Activated T-helper 17 cell treated with anti-CD3 and anti-CD28 coated beads, Interleukin-2, amount 50 U/mL, for 72 hours (primary cell): ENCODE data around the gene FKBP4. TPM values are rescaled to one million over a fixed set of nuclear protein-coding genes. Genes with fewer than 3 reads are reported as not detected.

Source experiments
- ATAC-seq: fragments of 150-1000 bp; cut with Tn5 transposase; replicated peaks from 2 replicates; pipeline ENCODE4 v1.10.0; 2021; ENCODE audit warnings: mild to moderate bottlenecking, moderate library complexity
- H3K27ac Mint-ChIP-seq: one replicate; pipeline ENCODE4 v1.8.0; 2022; ENCODE audit warnings: mixed read lengths
- H3K27me3 Mint-ChIP-seq: one replicate; pipeline ENCODE4 v1.8.0; 2022; ENCODE audit warnings: mixed read lengths
- H3K36me3 Mint-ChIP-seq: one replicate; pipeline ENCODE4 v1.8.0; 2022; ENCODE audit warnings: low read depth, mild to moderate bottlenecking, mixed read lengths
- H3K4me1 Mint-ChIP-seq: one replicate; pipeline ENCODE4 v1.8.0; 2022; ENCODE audit warnings: mixed read lengths
- H3K4me3 Mint-ChIP-seq: one replicate; pipeline ENCODE4 v1.8.0; 2022; ENCODE audit warnings: mild to moderate bottlenecking, mixed read lengths
- H3K9me3 Mint-ChIP-seq: one replicate; pipeline ENCODE4 v1.8.0; 2022; ENCODE audit warnings: mixed read lengths
- total RNA-seq, 2 donors: library from RNA; stranded (reverse); gene quantifications; one replicate each; pipeline ENCODE4 v1.2.3, GENCODE V29; 2022

FKBP4 gene
- total RNA-seq, 2 donors from 2014 or later, result 78.9 to 166 TPM

DNA sequence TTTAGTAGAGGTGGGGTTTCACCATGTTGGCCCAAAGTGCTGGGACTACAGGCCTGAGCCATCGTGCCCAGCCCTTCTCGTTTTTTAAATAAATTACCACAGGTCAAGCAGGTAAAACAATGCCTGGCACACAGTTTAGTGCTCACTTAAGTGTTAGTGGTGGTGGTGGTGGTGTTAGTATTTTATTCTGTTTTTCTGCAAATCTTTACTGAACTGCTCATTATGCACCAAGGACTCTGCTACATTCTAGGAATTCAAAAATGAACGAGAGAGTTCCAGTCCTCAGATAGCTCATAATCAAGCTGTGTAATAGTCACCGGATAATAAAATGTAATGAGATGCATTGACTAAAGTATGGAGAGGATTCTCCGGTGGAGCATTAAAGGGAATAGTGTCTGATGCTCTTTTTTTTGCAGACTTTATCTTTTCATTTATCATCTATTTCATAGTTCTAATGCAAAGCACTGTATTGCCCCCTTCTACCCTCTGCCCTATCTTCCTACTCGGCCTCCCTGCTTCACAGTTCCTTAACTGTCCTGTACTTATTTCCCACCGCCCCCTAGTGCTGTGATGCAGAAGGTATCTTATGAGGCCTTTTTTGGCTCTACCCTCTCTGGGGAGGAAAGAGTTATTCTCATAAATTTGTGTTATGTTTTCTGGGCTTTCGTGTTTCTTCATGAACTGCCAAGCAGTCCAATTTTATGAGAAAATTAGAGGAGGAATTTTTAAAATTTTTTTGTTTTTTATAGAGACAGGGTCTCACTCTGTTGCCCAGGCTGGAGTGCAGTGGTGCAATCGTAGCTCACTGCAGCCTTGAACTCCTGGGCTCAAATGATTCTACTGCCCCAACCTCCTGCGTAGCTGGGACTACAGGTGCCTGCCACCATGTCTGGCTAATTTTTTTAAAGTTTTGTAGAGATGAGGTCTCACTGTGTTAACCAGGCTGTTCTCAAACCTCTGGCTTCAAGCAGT, 18.7 kb downstream of the FKBP4 start:
- Mint-ChIP-seq H3K9me3 (no peaks in the 10 kb centered on the region), H3K4me3 (peak overlapping the region; percentile 99), H3K4me1 (peaks cover 10% of the 10 kb centered on the region), H3K36me3 (peaks cover 35% of the 10 kb centered on the region), H3K27me3 (no peaks in the 10 kb centered on the region), H3K27ac (peak overlapping the region; percentile 100)
- ATAC-seq, result peak; percentile 30

DNA sequence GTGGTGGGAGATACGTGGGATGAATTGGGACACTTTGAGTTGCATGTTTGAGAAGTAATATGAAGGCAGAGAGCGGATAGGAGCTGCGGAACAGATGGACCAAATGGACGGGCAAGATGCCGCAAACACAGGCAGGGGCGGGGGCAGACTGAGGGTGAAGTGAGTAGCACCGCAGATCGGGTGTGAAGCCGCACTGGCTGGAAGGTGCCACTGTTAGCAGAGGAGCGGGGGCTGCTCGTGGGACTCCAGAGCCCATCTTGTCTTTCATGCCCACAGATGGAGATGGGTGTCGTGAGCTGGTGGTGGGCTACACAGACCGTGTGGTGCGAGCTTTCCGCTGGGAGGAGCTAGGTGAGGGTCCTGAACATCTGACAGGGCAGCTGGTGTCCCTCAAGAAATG, 25.0 kb downstream of the FKBP4 start:
- Mint-ChIP-seq H3K27me3 (no peaks in the 10 kb centered on the region), H3K36me3 (peaks cover 91% of the 10 kb centered on the region), H3K27ac (no peak overlapping the region), H3K4me1 (peaks cover 4% of the 10 kb centered on the region), H3K4me3 (no peak overlapping the region), H3K9me3 (no peaks in the 10 kb centered on the region)
- ATAC-seq, result no peak

DNA sequence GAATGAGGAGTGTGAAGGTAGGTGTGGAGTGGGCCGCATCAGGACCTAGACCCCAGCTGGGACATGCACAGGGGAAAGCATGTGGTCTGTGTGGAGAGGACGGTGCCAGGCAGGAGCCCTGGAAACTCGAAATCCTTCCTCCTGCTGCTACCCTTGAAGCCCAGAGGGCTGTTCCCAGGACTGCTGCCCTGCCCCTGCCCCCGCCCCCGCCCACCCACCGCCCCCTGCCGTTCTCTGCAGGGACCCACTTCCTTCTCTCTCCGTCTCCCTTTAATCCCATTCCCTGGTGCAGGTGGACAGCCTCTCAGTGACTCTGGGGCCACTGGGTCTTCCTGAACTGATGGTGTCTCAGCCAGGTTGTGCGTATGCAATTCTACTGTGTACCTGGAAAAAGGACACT, 25.7 kb downstream of the FKBP4 start:
- Mint-ChIP-seq H3K4me3 (no peak overlapping the region), H3K9me3 (no peaks in the 10 kb centered on the region), H3K27ac (no peak overlapping the region), H3K27me3 (no peaks in the 10 kb centered on the region), H3K4me1 (peaks cover 4% of the 10 kb centered on the region), H3K36me3 (peaks cover 93% of the 10 kb centered on the region)
- no peak for ATAC-seq

DNA sequence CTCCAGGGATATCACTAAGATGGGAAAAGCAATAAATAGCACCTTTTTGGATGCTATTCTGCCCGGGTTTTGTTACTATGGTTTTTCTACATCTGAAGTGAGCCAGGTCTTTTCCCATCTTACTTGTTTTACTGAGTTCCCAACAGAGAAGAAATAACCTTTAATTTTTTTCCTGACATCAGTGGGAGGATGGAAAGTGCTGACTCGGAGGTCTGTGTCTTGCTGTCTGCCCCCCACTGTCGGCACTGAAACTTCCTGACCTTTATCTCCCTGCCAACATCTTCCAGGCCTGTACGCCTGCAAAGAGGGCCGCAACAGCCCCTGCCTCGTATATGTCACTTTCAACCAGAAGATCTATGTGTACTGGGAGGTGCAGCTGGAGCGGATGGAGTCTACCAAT, 28.7 kb downstream of the FKBP4 start:
- no peaks in the 10 kb centered on the region for H3K27me3 Mint-ChIP-seq
- H3K4me1 Mint-ChIP-seq, result peaks cover 3% of the 10 kb centered on the region
- H3K36me3 Mint-ChIP-seq, result peaks cover 100% of the 10 kb centered on the region
- no peak overlapping the region for H3K27ac Mint-ChIP-seq
- ATAC-seq, result no peak
- no peak overlapping the region for H3K4me3 Mint-ChIP-seq
- H3K9me3 Mint-ChIP-seq, result no peaks in the 10 kb centered on the region

DNA sequence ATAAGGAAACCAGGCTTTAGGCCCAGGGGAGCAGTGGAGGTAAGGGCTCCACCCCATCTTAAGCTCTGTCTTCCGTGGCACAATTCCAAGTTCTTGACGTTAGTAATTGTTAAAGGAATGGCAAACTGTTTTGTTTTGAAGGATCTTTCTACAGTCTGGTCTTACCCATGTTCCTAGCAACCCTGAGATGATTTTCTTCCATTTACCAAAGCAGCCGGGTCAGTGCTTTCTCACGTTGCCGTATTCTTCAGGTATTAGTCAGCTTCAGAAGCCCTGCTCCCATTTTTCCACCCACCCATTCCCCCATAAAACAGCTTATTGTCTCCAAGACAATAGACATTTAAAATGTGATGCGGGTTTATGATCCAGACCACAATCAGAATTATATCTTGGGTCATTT, 29.8 kb downstream of the FKBP4 start:
- H3K9me3 Mint-ChIP-seq, result no peaks in the 10 kb centered on the region
- no peaks in the 10 kb centered on the region for H3K27me3 Mint-ChIP-seq
- H3K36me3 Mint-ChIP-seq, result peaks cover 100% of the 10 kb centered on the region
- H3K4me3 Mint-ChIP-seq, result no peak overlapping the region
- H3K4me1 Mint-ChIP-seq, result peaks cover 3% of the 10 kb centered on the region
- ATAC-seq, result no peak
- H3K27ac Mint-ChIP-seq, result peak overlapping the region; percentile 41

DNA sequence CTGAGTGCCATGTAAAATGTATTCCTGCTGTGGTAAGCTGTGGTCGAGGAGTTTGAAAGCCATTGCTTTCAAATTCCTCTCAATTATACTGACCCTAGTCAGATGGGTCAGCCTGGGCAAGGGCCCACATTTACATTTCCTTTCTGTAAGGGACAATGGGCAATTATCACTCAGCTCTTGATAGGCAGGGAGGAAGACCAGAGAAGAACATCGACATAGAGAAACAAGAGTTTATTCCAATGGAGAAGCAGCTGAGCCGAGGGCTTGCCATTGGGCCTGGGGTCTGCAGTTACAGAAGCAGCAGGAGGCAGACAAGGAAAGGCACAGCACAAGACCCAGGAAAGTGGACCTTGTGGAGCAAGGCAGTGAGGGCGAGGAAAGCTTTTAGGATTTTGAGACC, 30.4 kb downstream of the FKBP4 start:
- H3K27ac Mint-ChIP-seq, result peak overlapping the region; percentile 41
- H3K4me3 Mint-ChIP-seq, result no peak overlapping the region
- no peak for ATAC-seq
- peaks cover 3% of the 10 kb centered on the region for H3K4me1 Mint-ChIP-seq
- H3K36me3 Mint-ChIP-seq, result peaks cover 97% of the 10 kb centered on the region
- no peaks in the 10 kb centered on the region for H3K27me3 Mint-ChIP-seq
- H3K9me3 Mint-ChIP-seq, result no peaks in the 10 kb centered on the region

DNA sequence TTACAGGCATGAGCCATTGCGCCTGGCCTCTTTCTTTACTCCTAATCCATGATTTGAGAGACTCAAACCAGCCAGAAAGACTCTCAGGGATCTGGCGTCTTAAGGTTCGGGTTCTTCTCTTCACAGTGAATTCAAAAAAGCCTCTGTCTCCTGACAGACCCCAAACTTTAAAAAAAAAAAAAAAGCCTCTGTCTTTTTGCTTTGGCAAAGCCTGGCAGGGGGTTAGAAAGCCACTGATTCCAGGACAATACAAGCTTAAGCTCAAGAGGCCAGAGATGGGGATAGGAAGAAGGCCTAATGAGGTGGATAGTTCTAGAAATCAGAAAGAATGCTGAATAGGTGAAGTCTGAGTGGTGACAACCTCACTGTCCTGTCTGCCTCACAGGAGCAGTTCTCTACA, 31.3 kb downstream of the FKBP4 start:
- peaks cover 97% of the 10 kb centered on the region for H3K36me3 Mint-ChIP-seq
- no peaks in the 10 kb centered on the region for H3K9me3 Mint-ChIP-seq

DNA sequence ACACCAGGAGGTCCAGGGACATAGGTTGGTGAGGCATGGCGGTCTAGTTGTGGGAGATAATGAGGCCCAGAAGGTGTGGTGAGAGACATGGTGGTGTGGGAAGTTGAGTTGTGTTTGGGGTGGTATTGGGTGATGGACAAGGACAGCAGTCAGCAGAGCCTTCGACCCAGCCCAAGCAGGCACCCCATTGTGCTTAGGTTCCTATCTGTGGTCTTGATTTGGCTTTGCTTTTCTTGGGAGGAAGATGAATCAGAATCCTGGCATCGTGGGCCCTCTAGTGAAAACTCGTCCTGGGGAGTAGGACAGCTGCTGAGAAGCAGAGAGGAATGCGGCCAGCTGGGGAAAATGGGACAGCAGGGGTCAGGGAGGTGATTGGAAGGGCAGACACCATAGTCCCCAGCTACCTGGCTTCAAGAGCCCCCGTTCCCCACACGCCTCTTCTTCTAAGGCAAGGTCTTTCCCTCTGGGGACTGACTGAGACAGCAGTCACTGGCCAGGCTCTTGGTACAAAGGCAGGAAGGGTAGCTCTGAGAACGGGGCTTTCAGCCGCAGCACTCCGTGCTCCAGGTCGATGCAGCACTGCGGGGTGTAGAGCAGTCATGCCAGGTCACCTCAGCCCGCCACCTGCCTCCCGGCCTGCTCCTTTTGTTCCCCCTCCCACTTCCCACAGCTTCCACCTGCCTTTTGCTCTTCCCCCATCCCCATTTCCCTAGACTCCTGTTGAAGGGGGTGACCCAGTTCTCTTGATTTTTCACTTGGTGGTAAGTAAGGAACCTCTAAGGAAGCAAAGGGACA, 32.1 kb downstream of the FKBP4 start:
- peaks cover 3% of the 10 kb centered on the region for H3K4me1 Mint-ChIP-seq
- no peak overlapping the region for H3K4me3 Mint-ChIP-seq
- H3K27ac Mint-ChIP-seq, result no peak overlapping the region
- no peaks in the 10 kb centered on the region for H3K9me3 Mint-ChIP-seq
- peaks cover 97% of the 10 kb centered on the region for H3K36me3 Mint-ChIP-seq
- no peaks in the 10 kb centered on the region for H3K27me3 Mint-ChIP-seq
- no peak for ATAC-seq

More for the DNA sequence above, 31.3 kb downstream of the FKBP4 start:
- Mint-ChIP-seq H3K4me3 (no peak overlapping the region), H3K27me3 (no peaks in the 10 kb centered on the region), H3K27ac (no peak overlapping the region), H3K4me1 (peaks cover 3% of the 10 kb centered on the region)
- ATAC-seq, result no peak

DNA sequence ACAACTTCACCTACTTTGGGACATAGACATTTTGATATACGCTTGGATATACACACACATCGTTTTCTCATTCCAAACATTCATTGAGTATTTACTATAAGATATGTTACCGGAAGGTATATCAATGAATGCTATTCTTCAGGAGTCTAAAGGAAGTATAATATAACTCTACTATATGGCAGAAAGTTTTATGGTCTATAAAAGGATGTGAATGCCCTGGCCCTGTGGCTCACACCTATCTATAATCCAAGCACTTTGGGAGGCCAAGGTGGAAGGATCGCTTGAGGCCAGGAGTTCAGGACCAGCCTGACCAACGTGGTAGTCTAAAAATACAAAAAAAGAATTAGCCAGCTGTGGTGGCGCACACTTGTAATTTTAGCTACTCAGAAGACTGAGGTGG, 34.5 kb downstream of the FKBP4 start:
- no peaks in the 10 kb centered on the region for H3K27me3 Mint-ChIP-seq

DNA sequence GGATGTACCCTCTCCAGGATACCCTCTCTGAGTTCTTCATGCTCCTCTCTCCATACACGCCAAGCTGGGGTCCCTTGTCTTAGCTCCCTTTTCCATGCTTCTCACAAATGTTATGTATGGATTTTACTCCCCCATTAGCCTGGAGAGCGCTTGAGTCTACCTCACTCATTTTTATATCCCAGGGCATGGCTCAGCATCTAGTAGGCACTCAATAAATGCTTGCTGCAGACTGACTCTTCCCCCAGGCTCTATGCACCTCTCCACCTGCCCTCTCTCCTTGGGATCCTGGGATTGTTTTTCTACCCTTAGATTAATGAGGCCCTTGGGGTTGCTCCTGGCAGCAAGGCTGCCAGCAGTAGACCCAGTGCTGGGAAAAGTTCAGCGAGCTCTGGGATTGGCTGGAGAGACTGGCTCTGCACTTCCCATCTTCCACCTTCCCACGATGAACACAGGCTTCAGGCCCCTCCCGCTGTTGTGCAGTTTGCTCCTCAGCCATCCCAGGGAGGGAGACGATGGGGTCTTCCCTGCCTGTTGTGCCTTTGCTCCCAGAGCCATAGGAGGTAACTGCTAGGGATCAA, 37.9 kb downstream of the FKBP4 start:
- Mint-ChIP-seq H3K4me1 (no peaks in the 10 kb centered on the region), H3K9me3 (no peaks in the 10 kb centered on the region), H3K27ac (peak overlapping the region; percentile 52), H3K36me3 (peaks cover 57% of the 10 kb centered on the region), H3K27me3 (no peaks in the 10 kb centered on the region), H3K4me3 (no peak overlapping the region)
- no peak for ATAC-seq

More for the DNA sequence above, 34.5 kb downstream of the FKBP4 start:
- no peak overlapping the region for H3K4me3 Mint-ChIP-seq
- H3K9me3 Mint-ChIP-seq, result no peaks in the 10 kb centered on the region
- no peak for ATAC-seq
- peaks cover 3% of the 10 kb centered on the region for H3K4me1 Mint-ChIP-seq
- no peak overlapping the region for H3K27ac Mint-ChIP-seq
- H3K36me3 Mint-ChIP-seq, result peaks cover 80% of the 10 kb centered on the region

DNA sequence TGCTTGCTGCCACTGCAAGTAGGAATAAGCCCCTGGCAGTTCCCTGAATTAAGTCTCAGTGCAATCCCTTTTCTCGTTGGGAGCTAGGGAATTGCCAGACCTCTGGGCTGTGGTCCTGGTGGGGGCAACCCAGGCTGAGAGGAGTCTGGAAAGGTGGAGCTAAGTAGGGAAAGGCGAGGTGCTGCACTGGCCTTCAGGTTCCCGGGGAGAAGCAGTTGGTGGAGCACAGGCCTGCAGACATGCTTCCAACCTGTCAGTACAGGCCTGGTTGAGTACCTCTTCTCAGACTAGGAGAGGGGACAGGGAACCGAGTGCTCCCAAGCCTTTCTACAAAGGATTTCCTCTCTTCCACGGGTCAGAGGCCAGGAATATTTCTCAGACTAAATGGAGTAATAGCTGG, 38.6 kb downstream of the FKBP4 start:
- Mint-ChIP-seq H3K9me3 (no peaks in the 10 kb centered on the region), H3K27me3 (no peaks in the 10 kb centered on the region), H3K27ac (no peak overlapping the region), H3K4me1 (no peaks in the 10 kb centered on the region), H3K36me3 (peaks cover 57% of the 10 kb centered on the region), H3K4me3 (no peak overlapping the region)
- ATAC-seq, result no peak

DNA sequence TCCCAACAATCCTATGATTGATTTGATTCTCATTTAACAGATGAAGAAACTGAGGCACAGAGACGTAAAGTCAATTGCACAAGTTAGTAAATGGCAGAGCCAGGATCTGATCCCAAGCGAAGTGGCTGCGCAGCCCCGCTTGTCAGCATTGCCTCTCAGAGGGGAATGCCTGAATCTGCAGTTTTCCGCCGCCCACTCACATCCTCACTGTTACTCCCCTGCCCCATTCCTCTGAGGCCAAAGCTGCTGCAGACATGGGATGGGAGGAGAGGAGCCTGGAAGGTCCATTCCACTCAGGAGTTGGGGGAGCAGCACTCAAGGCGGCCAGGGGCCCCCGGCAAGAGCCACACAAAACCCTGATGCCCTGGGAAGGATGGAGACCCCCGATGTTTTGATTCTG, 39.0 kb downstream of the FKBP4 start:
- ATAC-seq, result no peak
- H3K36me3 Mint-ChIP-seq, result peaks cover 57% of the 10 kb centered on the region
- H3K27me3 Mint-ChIP-seq, result no peaks in the 10 kb centered on the region
- H3K9me3 Mint-ChIP-seq, result no peaks in the 10 kb centered on the region
- no peaks in the 10 kb centered on the region for H3K4me1 Mint-ChIP-seq
- no peak overlapping the region for H3K4me3 Mint-ChIP-seq
- H3K27ac Mint-ChIP-seq, result no peak overlapping the region

DNA sequence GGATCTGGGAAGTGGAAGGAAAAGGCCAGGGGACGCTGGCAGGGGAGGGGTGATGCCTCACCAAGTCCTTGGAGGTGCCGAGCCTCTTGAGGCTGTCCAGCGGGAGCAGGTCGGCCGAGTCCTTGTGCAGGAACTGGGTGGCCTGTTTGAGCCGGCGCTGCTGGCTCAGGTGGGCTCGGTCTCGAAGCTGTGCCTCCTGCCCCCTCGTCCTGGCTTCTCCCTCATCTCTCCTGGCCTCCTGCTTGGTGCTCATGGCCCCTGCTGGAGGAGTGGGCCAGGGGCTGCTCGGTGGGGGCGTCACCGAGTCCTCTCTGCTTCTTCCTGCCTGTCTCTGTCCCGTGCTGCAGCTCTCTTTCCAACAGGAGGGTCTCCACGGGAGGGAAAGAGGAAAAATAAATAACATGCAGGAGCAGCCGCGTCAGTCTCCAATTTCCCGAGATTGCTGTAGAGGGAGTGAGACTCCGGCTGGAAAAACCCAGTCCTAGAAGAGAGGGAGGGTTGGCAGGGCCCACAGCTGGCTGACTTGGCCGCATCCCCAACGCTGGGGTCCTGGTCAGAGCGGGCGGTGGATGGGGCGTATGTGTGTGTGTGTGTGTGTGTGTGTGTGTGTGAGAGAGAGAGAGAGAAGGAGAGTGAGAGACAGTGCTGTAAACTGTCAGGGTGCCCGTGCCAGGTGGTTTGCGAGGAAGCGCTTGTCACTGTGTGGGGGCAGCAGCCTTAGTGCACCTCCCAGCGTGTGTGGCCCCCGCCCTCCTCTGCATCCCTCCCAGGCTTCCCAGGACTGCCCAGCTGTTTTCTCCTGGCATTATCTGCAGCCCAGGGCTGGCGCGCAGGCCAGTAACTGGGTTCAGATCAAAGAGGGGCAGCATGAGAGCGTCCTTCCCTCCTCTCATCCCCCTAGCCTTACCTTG, 40.1 kb downstream of the FKBP4 start, which contains the start of gene NRIP2:
TSS of gene NRIP2 (minus strand) at position 455 of the 911 bp plus-strand sequence. CDS start at position 403, 52 bp downstream.
- Mint-ChIP-seq H3K27me3 (no peaks in the 10 kb centered on the region), H3K27ac (no peak within 1 kb of the TSS), H3K4me3 (no peak within 1 kb of the TSS), H3K4me1 (no peaks in the 10 kb centered on the region), H3K36me3 (peaks cover 59% of the 10 kb centered on the region), H3K9me3 (no peaks in the 10 kb centered on the region)
- ATAC-seq, result no peak
